Measurements from ENCODE around the gene UBALD2.
"Not testable (repeated sequence)": the region's sequence is repeated elsewhere in the genome, so short reads cannot be mapped to it uniquely, and the experiment has no call there.

GRCh38 chr17:76244721-76245120 lies 20.4 kb upstream of the UBALD2 start:
- TF ChIP-seq POLR2A (IDR thresholded peaks at IDR 0.05), result not testable (repeated sequence)
- TF ChIP-seq, protein P1, sequence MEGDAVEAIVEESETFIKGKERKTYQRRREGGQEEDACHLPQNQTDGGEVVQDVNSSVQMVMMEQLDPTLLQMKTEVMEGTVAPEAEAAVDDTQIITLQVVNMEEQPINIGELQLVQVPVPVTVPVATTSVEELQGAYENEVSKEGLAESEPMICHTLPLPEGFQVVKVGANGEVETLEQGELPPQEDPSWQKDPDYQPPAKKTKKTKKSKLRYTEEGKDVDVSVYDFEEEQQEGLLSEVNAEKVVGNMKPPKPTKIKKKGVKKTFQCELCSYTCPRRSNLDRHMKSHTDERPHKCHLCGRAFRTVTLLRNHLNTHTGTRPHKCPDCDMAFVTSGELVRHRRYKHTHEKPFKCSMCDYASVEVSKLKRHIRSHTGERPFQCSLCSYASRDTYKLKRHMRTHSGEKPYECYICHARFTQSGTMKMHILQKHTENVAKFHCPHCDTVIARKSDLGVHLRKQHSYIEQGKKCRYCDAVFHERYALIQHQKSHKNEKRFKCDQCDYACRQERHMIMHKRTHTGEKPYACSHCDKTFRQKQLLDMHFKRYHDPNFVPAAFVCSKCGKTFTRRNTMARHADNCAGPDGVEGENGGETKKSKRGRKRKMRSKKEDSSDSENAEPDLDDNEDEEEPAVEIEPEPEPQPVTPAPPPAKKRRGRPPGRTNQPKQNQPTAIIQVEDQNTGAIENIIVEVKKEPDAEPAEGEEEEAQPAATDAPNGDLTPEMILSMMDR (IDR thresholded peaks at IDR 0.05), result not testable (repeated sequence)
